Testis (tissue), 2 donors: ENCODE results near the gene MYO7A.

Experiments
- POLR2A ChIP-seq: fragments of 450-650 bp; IDR thresholded peaks from one replicate; pipeline ENCODE4 v1.6.1; 2017; ENCODE audit warnings: antibody characterized with exemption, mild to moderate bottlenecking, moderate library complexity
- TF ChIP-seq, protein P1 (sequence below), 3 experiments: fragments of 450-650 bp in 2 of 3; fragments of 200-600 bp in 1 of 3; sonication (generic) in 1 of 3; IDR thresholded peaks; one replicate each; pipeline ENCODE4 v1.5.1; 2016 to 2019; ENCODE audit warnings: antibody characterized with exemption in 3 of 3, mild to moderate bottlenecking in 2 of 3, moderate library complexity in 1 of 3

DNA sequence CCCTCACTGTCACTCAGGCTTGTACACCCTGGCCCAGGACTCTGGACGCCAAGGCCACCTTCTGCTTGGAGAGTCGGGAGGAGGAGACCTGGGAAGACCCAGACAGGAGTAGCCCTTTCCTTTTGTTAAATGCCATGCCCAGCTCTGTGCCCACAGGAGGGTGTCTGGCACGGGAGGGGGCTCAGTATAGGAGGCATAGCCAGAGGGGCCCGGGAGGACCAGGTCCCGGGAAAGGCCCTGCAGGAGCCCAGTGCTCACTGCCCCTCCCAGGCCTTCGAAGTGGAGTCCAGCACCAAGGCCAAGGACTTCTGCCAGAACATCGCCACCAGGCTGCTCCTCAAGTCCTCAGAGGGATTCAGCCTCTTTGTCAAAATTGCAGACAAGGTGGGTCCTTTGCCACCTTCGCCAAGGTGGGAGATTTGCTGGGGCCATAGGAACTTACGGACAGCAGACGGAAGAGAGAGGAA, 79.0 kb downstream of the MYO7A start:
- no peak for TF ChIP-seq POLR2A
- TF ChIP-seq, protein P1, sequence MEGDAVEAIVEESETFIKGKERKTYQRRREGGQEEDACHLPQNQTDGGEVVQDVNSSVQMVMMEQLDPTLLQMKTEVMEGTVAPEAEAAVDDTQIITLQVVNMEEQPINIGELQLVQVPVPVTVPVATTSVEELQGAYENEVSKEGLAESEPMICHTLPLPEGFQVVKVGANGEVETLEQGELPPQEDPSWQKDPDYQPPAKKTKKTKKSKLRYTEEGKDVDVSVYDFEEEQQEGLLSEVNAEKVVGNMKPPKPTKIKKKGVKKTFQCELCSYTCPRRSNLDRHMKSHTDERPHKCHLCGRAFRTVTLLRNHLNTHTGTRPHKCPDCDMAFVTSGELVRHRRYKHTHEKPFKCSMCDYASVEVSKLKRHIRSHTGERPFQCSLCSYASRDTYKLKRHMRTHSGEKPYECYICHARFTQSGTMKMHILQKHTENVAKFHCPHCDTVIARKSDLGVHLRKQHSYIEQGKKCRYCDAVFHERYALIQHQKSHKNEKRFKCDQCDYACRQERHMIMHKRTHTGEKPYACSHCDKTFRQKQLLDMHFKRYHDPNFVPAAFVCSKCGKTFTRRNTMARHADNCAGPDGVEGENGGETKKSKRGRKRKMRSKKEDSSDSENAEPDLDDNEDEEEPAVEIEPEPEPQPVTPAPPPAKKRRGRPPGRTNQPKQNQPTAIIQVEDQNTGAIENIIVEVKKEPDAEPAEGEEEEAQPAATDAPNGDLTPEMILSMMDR (IDR thresholded peaks at IDR 0.05), result no peak
